Vagina (tissue), 2 donors: ENCODE data around the gene OAT. TPM values are rescaled to one million over a fixed set of nuclear protein-coding genes. Genes with fewer than 3 reads are reported as not detected.

Experiments used
- DNase-seq, 2 donors: peaks; one replicate each; pipeline ENCODE4 v3.0.0-alpha.2; 2017; ENCODE audit errors: extremely low spot score in 2 of 2
- H3K27ac ChIP-seq: fragments of 200-600 bp; sonication (generic); one replicate; pipeline ENCODE4 v1.5.1; 2019
- H3K27me3 ChIP-seq: fragments of 200-600 bp; sonication (generic); one replicate; pipeline ENCODE4 v1.5.1; 2019
- H3K36me3 ChIP-seq, 2 donors: fragments of 200-600 bp; sonication (generic); one replicate each; pipeline ENCODE4 v1.5.1; 2017 to 2019
- H3K4me1 ChIP-seq: fragments of 200-600 bp; sonication (generic); one replicate; pipeline ENCODE4 v1.5.1; 2019
- H3K4me3 ChIP-seq, 2 donors: fragments of 200-600 bp; sonication (generic); 1 replicate in 1 of 2; 2 replicates in 1 of 2; pipeline ENCODE4 v1.5.1; 2016 to 2019
- H3K9me3 ChIP-seq: fragments of 200-600 bp; sonication (generic); one replicate; pipeline ENCODE4 v1.5.1; 2019
- POLR2A ChIP-seq, 2 donors: fragments of 450-650 bp; IDR thresholded peaks; one replicate each; pipeline ENCODE4 v1.6.1; 2017; ENCODE audit warnings: antibody characterized with exemption in 2 of 2, mild to moderate bottlenecking in 2 of 2, moderate library complexity in 2 of 2
- POLR2AphosphoS5 ChIP-seq, 2 donors: sonication (generic); formaldehyde crosslinking; IDR thresholded peaks; one replicate each; pipeline ENCODE4 v1.9.0; 2017; ENCODE audit warnings: antibody characterized with exemption in 2 of 2, mild to moderate bottlenecking in 2 of 2, low read depth in 1 of 2; ENCODE audit not compliant: insufficient read depth in 1 of 2
- intact Hi-C: fragments of 100-400 bp; cut with DNase I; formaldehyde crosslinking; loops from one replicate; pipeline ENCODE4 v1.15.1; 2023
- total RNA-seq: library from RNA; depleted of rRNA; stranded (reverse); fragments of >200 nt; gene quantifications from one replicate; pipeline ENCODE4 v1.2.3, GENCODE V29; 2016
- TF ChIP-seq, protein P1 (sequence below), 3 experiments: fragments of 450-650 bp in 2 of 3; fragments of 200-600 bp in 1 of 3; sonication (generic) in 1 of 3; IDR thresholded peaks; one replicate each; pipeline ENCODE4 v1.5.1; 2017 to 2019; ENCODE audit warnings: antibody characterized with exemption in 3 of 3, mild to moderate bottlenecking in 2 of 3, moderate library complexity in 2 of 3

Gene OAT
- total RNA-seq, 1 donor from 2014 or later, result 83.2 TPM

DNA sequence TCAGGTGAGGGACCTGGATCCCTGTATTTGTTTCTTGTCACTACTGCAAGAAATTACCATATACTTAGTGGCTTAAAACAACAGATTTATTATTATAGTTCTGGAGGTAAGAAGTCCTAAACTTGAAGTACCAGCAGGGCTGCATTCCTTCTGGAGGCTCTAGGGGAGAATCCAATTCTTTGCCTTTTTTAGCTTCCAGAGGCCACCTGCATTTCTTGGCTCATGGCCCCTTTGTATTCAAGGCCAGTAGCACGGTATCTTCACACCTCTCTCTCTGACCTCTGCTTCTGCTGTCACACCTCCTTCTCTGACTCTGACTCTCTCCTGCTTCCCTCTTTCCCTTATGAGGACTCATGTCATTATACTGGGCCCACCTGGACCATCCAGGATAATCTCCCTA is 40.7 kb upstream of the OAT start:
- Histone ChIP-seq H3K4me3 (no peak overlapping the region), H3K27me3 (no peaks in the 10 kb centered on the region), H3K36me3 (no peaks in the 10 kb centered on the region), H3K27ac (no peak overlapping the region), H3K4me1 (no peaks in the 10 kb centered on the region), H3K9me3 (no peaks in the 10 kb centered on the region)
- intact Hi-C loops, result no loop called here
- no peak for DNase-seq
- TF ChIP-seq, protein P1, sequence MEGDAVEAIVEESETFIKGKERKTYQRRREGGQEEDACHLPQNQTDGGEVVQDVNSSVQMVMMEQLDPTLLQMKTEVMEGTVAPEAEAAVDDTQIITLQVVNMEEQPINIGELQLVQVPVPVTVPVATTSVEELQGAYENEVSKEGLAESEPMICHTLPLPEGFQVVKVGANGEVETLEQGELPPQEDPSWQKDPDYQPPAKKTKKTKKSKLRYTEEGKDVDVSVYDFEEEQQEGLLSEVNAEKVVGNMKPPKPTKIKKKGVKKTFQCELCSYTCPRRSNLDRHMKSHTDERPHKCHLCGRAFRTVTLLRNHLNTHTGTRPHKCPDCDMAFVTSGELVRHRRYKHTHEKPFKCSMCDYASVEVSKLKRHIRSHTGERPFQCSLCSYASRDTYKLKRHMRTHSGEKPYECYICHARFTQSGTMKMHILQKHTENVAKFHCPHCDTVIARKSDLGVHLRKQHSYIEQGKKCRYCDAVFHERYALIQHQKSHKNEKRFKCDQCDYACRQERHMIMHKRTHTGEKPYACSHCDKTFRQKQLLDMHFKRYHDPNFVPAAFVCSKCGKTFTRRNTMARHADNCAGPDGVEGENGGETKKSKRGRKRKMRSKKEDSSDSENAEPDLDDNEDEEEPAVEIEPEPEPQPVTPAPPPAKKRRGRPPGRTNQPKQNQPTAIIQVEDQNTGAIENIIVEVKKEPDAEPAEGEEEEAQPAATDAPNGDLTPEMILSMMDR (IDR thresholded peaks at IDR 0.05), result no peak
- TF ChIP-seq POLR2A (IDR thresholded peaks at IDR 0.05) (no peak), POLR2AphosphoS5 (IDR thresholded peaks at IDR 0.05; ENCODE audit: insufficient read depth in 1 of 2, low read depth in 1 of 2) (no peak)

- no peak for DNase-seq
- TF ChIP-seq POLR2A (IDR thresholded peaks at IDR 0.05) (no peak), POLR2AphosphoS5 (IDR thresholded peaks at IDR 0.05; ENCODE audit: insufficient read depth in 1 of 2, low read depth in 1 of 2) (no peak)
- TF ChIP-seq, protein P1 (IDR thresholded peaks at IDR 0.05), result no peak
- no peaks in the 10 kb centered on the region for H3K9me3 ChIP-seq
- H3K27me3 ChIP-seq, result no peaks in the 10 kb centered on the region
- no peaks in the 10 kb centered on the region for H3K36me3 ChIP-seq
- H3K27ac ChIP-seq, result no peak overlapping the region
- no peaks in the 10 kb centered on the region for H3K4me1 ChIP-seq
- intact Hi-C loops, result no loop called here
- no peak overlapping the region for H3K4me3 ChIP-seq
Measured at GRCh38 chr10:124458889-124459288, 40.2 kb upstream of the OAT start.

GRCh38 chr10:124458473-124458872 is 39.8 kb upstream of the OAT start:
- H3K9me3 ChIP-seq, result no peaks in the 10 kb centered on the region
- no peak for TF ChIP-seq POLR2AphosphoS5 (IDR thresholded peaks at IDR 0.05; ENCODE audit: insufficient read depth in 1 of 2, low read depth in 1 of 2)
- TF ChIP-seq, protein P1 (IDR thresholded peaks at IDR 0.05), result no peak
- TF ChIP-seq POLR2A (IDR thresholded peaks at IDR 0.05), result no peak
- no peak overlapping the region for H3K4me3 ChIP-seq
- H3K27ac ChIP-seq, result no peak overlapping the region
- H3K4me1 ChIP-seq, result no peaks in the 10 kb centered on the region
- intact Hi-C loops, result no loop called here
- DNase-seq, result no peak
- no peaks in the 10 kb centered on the region for H3K36me3 ChIP-seq
- H3K27me3 ChIP-seq, result no peaks in the 10 kb centered on the region

GRCh38 chr10:124455441-124455840 is 36.7 kb upstream of the OAT start:
- Histone ChIP-seq H3K4me3 (no peak overlapping the region), H3K36me3 (no peaks in the 10 kb centered on the region), H3K4me1 (peaks cover 2% of the 10 kb centered on the region), H3K27me3 (no peaks in the 10 kb centered on the region), H3K9me3 (no peaks in the 10 kb centered on the region), H3K27ac (no peak overlapping the region)
- DNase-seq, result no peak
- intact Hi-C loops, result no loop called here
- no peak for TF ChIP-seq POLR2A (IDR thresholded peaks at IDR 0.05)
- TF ChIP-seq, protein P1 (IDR thresholded peaks at IDR 0.05), result no peak
- no peak for TF ChIP-seq POLR2AphosphoS5 (IDR thresholded peaks at IDR 0.05; ENCODE audit: insufficient read depth in 1 of 2, low read depth in 1 of 2)

GRCh38 chr10:124453960-124454610 is 35.4 kb upstream of the OAT start:
- no peak overlapping the region for H3K4me3 ChIP-seq
- DNase-seq, result no peak
- intact Hi-C loops, result no loop called here
- no peaks in the 10 kb centered on the region for H3K9me3 ChIP-seq
- no peak overlapping the region for H3K27ac ChIP-seq
- H3K4me1 ChIP-seq, result peaks cover 15% of the 10 kb centered on the region
- H3K36me3 ChIP-seq, result no peaks in the 10 kb centered on the region
- TF ChIP-seq POLR2AphosphoS5 (IDR thresholded peaks at IDR 0.05; ENCODE audit: insufficient read depth in 1 of 2, low read depth in 1 of 2) (no peak), POLR2A (IDR thresholded peaks at IDR 0.05) (no peak)
- TF ChIP-seq, protein P1 (IDR thresholded peaks at IDR 0.05), result no peak
- H3K27me3 ChIP-seq, result peaks cover under 1% of the 10 kb centered on the region
